Esophagus mucosa (tissue), 1 donor: Measurements from ENCODE around the gene C11orf68. TPM values are rescaled to one million over a fixed set of nuclear protein-coding genes. Genes with fewer than 3 reads are reported as not detected.
A peak's percentile ranks its signal among the peaks of the same experiment; 100 is the strongest.

Experiments used
- ATAC-seq: fragments of 200-7000 bp; cut with Tn5 transposase; one replicate; pipeline ENCODE4 v1.9.1; 2020
- total RNA-seq: library from RNA; stranded (reverse); gene quantifications from one replicate; pipeline ENCODE4 v1.2.4, GENCODE V29; 2023
- donor health status: DM: yes; HTN: yes; CAD: no.

C11orf68 gene
- total RNA-seq, 1 donor from 2014 or later: 16.9 TPM

- peak; percentile 80 for ATAC-seq
These were observed 28.3 kb downstream of the C11orf68 start, which contains the start of gene CCDC85B for GRCh38 chr11:65890324-65891218. CCDC85B (plus strand) TSS chr11:65890673; CDS start chr11:65890784, 111 bp downstream.

- peak; percentile 80 for ATAC-seq
These were observed 30.6 kb downstream of the C11orf68 start, which contains the start of gene FIBP for GRCh38 chr11:65888163-65888814. FIBP (minus strand) TSS chr11:65888471; CDS start chr11:65888418, 53 bp downstream.

- ATAC-seq: peak; percentile 5
These were observed 31.1 kb downstream of the C11orf68 start for GRCh38 chr11:65887723-65888162.

- ATAC-seq: no peak
These were observed 31.8 kb downstream of the C11orf68 start for GRCh38 chr11:65886826-65887722.

- no peak for ATAC-seq
These were observed 32.9 kb downstream of the C11orf68 start for GRCh38 chr11:65885808-65886536.

GRCh38 chr11:65885231-65885630 is 33.6 kb downstream of the C11orf68 start:
- no peak for ATAC-seq

GRCh38 chr11:65884716-65885092 is 34.2 kb downstream of the C11orf68 start:
- peak; percentile 34 for ATAC-seq

GRCh38 chr11:65883786-65884715 is 34.8 kb downstream of the C11orf68 start:
- no peak for ATAC-seq

- no peak for ATAC-seq
These were observed 35.7 kb downstream of the C11orf68 start for GRCh38 chr11:65883058-65883761.

- ATAC-seq: no peak
These were observed 36.5 kb downstream of the C11orf68 start for GRCh38 chr11:65882120-65883057.

GRCh38 chr11:65880844-65881421 is 37.9 kb downstream of the C11orf68 start:
- ATAC-seq: no peak

- ATAC-seq: no peak
These were observed 38.8 kb downstream of the C11orf68 start for GRCh38 chr11:65880027-65880426.

GRCh38 chr11:65879617-65880016 is 39.2 kb downstream of the C11orf68 start, which contains the start of gene CTSW:
CTSW (plus strand) TSS chr11:65879837; CDS start chr11:65879855, 18 bp downstream.
- ATAC-seq: peak; percentile 6

- peak; percentile 92 for ATAC-seq
These were observed 45.3 kb downstream of the C11orf68 start for GRCh38 chr11:65873318-65874156.

GRCh38 chr11:65872586-65873317 is 46.1 kb downstream of the C11orf68 start, which contains the start of gene EFEMP2:
EFEMP2 (minus strand) TSS chr11:65872800; CDS start chr11:65872354, 446 bp downstream.
- no peak for ATAC-seq

- ATAC-seq: no peak
These were observed 46.9 kb downstream of the C11orf68 start for GRCh38 chr11:65871811-65872548.
